HPDE6-E6E7 (cell line): Measurements from ENCODE around the gene KCNMA1.

Experiments
- DNase-seq: peaks from one replicate; pipeline ENCODE4 v3.0.0; 2011; ENCODE audit warnings: missing footprints; ENCODE audit errors: extremely low spot score

Gene KCNMA1

DNA sequence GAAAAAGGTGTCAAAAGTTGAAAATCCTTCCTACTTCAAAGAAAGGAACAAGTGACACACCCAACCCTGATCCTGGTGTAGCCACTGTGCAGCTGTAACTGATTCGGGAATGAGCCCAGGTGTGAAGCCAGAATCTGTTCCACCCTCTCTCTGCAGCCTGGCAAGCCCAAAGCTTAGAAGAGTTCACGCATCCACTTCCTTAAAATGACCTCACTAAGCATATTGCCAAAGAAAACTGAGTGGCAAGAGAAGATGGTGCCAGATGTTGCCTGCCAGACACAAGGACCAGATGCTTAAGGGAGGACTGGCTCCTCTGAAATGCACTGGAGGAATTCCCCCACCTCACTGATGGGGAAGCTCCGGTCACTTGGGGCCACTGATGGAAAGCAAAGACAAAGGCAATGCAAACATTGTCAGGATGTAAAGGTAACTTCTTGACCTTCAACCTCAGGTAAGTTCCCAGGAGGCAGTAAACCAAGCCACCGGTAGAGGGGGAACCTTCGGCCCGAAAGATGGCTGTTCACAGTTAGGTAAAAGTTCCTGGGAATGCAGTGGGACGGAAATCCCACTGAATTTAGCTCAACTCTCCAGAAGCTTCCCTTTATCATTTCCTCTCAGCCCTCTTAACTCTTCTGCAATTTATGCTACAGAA lies 554.9 kb downstream of the KCNMA1 start:
- no peak for DNase-seq

GRCh38 chr10:77081481-77081891 lies 556.1 kb downstream of the KCNMA1 start:
- no peak for DNase-seq

DNA sequence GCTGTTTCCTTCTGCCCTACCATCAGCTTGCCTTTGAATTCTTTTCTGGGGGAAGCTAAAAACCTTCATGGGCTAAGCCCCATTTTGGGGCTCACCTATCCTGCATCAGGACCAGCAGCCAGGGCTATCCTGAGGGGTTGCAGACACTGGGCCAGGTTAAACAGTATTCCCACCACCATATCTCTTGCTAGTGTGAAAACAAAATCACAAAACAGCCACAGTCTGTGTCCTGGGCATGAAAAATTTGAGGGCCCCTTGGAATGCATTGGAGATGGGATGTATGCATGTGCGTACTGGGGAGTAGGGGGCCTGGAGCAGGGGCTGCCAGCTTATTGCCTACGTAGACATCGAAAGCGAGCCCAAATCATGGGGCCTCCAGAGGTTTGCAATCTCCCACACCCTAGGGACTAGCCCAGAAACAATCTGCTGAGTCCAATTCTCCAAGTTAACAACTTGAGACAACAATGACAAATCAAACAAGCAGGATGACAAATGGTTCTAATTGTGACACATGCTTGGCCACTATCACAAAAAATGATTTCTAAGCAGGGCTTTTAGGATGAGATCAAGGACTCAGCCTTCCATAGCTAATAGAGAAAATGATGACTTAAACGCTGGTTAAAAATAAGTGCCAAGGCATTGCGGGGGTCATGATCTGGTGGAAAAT lies 557.1 kb downstream of the KCNMA1 start:
- DNase-seq, result no peak

GRCh38 chr10:77079592-77080300 lies 557.9 kb downstream of the KCNMA1 start:
- DNase-seq, result no peak

DNA sequence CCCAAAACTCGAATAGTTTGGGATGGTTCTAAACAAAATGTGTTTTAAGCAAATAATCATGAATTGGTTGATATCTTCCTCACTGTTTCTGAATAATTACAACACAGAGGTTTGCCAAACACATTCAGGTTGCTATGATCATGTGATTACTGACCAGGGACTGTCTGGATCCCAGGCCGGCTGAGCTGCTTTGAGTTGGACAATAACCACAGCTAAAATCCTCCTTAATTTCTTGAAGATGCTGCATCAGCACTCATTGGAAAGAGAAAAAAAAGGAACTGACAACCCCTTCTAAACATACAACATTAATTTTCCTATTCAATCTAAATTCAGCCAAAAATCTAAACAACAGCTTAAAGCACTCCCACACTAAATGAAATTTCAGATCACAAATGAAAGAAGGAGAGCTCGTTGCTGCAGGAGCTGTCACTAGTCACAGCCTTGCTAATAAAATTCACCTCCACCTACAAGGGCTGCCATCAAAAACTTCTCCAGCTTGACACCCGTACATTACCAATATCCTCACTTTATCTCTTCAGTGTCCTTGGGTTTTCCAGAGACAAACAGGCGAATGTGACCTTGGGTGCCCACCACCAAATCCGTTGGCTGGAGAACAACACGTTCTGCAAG lies 560.2 kb downstream of the KCNMA1 start:
- no peak for DNase-seq

GRCh38 chr10:77075926-77076325 lies 561.7 kb downstream of the KCNMA1 start:
- DNase-seq, result no peak

DNA sequence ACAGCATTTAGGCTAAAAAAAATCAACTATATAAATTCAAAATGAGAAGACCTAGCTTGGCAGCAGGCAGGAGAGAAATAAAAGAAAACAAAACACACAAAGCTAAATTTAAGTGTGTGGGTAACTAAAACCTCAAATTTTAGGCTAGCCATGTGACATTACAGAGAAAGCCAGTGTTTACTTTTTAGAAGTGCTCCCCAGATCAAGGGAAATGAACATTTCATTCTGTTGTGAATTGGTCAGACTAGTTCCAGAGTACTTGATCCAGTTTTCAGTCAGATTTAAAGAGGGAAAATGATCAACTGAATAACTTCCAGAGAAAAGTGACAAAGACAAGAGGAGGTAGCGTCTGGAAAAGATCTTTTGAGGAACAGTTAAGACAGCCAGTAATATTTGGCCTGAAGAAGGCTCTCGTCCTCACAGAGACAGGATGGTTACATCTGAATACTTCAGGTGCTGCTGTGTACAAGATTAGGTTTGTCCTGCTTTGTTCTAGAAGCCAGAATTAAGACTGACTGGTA lies 563.4 kb downstream of the KCNMA1 start:
- no peak for DNase-seq

GRCh38 chr10:77073663-77073960 lies 564.0 kb downstream of the KCNMA1 start:
- DNase-seq, result no peak

DNA sequence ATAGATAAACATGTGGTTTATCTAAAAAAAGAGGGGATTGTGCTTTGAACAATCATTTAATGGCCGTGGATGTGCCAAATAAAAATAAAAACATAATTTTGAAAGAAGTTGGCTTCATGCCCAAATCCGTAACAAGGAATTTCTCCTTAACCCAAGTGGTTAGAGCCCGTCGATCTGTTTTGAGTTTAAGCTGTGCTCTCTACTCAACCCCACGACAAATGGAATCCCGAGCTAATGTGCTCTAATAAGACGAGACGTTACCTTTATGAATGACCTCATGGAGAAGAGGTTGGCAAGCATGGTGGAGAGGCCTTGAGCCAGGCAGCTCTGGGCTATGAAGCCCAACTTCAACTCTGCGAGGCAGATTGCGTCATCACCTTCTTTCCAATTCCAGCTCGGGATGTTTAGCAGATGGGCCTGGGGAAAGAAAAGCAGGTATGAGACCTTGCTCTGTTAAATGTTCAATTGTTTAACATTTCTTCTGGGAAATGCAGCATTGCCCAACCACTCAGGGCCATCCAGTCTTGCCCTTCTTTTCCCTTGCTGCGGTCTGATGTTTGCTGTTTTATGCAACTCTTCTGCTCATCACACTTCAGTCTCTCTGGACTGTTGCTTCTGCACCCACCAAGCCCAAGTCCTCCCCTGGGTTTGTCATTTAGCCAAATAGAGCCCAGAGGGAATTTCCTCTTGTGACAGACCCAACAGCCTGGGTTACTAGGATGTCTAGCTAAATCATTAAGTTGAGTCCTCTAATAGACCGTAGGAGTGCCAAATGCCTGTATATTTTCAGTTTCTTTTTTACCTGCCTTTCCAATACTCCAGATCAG lies 564.6 kb downstream of the KCNMA1 start:
- DNase-seq, result no peak

DNA sequence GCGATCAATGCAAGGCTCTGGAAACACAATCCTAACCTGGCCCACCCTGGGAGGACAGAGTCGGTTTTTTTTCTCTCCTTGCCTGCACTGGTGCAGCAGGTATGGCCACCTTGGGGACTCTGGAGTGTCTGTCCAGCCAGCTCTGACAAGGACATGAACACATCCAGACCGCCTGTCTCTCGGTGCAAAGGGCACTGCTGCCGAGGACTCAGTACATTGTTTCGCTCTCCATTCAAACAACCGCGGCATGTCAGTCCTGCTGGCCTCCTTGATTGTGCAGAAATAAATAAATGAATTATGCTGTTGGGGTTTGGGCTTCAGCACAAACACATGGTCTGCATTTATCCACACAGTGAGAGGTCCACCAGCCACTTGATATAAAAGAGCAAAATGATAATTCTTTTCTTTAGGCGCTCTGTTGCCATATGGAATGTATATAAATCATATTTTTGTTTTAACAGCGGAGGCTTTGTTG lies 565.2 kb downstream of the KCNMA1 start:
- DNase-seq, result no peak

DNA sequence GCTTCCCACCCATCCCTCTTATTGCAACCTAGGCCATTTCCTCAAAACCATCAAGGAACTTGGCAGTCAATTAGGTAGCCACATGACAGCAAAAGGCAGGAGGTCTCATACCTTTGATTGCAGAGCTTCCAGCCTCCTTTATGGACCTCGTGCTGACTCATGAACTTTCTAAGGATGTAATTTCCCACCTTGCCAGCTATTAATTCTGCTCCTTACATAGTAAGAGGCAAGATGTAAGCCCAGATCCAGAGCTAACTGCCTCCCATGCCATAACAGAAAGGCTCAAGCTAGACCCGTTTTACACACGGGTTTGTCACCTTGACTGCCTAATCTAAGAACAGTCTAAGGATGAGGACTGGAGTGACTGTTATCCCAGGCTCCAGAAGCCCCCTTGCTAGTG lies 565.7 kb downstream of the KCNMA1 start:
- no peak for DNase-seq

GRCh38 chr10:77071001-77071511 lies 566.6 kb downstream of the KCNMA1 start:
- DNase-seq, result no peak

GRCh38 chr10:77070346-77070745 lies 567.3 kb downstream of the KCNMA1 start:
- DNase-seq, result no peak

- no peak for DNase-seq
These were observed 568.6 kb downstream of the KCNMA1 start for GRCh38 chr10:77068969-77069368.

- DNase-seq, result no peak
These were observed 569.3 kb downstream of the KCNMA1 start for GRCh38 chr10:77068272-77068671.

GRCh38 chr10:77062381-77062780 lies 575.2 kb downstream of the KCNMA1 start:
- no peak for DNase-seq

DNA sequence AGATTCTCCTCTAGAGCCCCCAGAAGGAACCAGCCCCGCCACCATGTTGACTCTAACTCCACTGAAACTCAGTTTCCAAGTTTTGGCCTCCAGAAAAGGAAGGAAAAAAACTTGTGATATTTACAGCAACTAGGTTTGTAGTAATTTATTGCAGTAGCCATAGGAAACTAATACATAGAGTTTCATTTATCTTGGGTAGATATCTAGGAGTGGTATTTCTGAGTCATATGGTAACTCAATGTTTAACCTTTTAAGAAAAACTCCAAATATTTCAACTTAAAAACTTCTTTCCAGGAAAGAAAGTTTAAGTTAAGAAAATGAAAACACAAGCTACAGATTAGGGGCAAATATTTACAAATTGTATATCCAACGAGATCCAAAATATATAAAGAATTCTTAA lies 576.7 kb downstream of the KCNMA1 start:
- DNase-seq, result no peak

DNA sequence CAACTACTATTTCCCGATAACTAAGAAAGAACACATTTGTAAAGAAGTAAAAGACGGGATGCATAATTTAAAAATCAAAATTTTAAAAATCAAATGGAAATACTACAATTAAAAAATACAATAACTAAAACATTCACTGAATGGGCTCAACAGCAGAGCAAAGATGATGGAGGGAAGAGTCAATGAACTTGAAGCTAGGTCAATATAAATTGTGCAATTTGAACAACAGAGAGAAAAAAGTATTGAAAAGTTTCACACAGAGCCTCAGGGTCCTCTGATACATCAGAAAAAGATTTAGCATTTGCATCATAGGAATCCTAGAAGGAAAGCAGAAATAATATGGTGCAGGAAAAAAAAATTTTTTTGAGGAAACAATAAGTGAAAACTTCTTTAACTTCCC lies 581.0 kb downstream of the KCNMA1 start:
- no peak for DNase-seq

DNA sequence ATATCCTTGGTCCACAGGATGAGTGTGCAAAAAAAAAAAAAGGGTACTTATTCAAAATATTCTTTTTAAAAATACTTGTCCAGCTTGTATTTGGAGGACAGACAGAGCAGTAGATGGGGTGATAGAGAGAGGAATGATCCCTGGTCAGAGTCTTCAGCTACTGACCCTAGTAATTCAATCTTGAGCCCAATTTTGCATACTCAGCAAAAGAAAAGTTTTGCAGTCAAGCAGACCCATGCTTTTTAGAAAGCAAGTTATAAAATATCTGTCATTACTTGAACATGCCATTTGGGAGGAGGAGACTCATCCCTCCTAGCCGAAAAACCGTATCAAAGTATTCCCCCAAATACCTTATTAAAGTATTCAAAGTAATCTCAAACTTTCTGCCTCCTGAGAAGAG lies 585.0 kb downstream of the KCNMA1 start:
- DNase-seq, result no peak

DNA sequence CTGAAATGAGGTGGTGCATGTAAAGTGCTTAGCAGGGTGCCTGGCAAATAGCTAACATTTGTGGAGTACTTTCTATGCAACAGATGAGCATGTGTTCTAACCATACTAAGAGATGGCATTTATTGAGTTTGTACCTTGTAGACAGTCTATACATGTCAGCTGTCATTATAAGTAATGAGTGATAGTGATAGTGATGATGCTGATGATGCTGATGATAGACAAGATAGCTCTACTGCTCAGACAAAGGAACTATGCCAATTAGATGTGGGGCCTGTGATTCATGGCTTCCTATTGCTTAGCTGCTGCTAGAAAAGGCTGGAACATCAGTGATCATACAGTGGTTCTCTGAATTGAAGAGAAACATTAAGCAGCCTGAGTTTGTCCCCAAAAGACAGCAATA lies 585.8 kb downstream of the KCNMA1 start:
- no peak for DNase-seq

DNA sequence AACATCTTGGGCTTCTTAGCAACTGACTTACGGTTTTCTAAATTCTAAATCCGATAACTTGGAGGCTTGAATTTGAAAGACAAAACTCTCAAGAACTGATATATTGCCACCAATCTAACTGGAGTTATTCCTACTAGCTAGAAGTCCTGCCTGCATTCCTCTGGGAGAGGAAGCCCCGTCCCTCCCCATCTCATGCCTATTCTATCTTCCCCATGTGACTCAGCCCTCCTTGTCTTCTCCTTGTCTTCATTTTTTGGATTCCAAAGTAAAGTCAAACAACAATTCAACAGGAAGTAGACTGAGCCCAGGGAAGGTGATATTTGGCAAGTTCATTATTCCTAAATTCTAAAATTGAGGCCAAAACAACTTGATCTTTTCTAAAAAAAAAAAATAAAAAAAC lies 587.7 kb downstream of the KCNMA1 start:
- no peak for DNase-seq
